ENCODE results near the gene C2CD3. TPM values are rescaled to one million over a fixed set of nuclear protein-coding genes. Genes with fewer than 3 reads are reported as not detected.

The C2CD3 gene
- total RNA-seq, 1 donor from 2014 or later: 25.2 TPM

DNA sequence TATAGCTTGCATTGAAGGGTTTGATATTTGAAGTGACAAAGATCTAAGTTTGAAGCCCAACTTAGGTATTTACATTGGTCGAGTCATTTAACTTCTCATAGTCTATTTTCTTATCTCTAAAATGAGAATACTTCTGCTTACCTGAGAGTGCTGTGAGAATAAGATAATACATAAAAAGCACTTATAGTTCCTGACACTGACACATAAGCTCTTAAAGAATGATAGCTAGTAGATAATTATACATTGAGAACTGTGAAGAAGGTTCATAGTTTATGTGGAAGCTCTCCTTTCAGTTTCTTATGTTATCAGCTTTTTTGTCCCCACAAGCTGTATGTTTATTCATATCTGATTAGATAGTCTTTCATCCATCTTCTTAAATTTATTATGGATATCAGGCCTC, 5.1 kb upstream of the C2CD3 start:
- no peak for DNase-seq (ENCODE audit: extremely low spot score, unreplicated experiment)
- no peak overlapping the region for H3K27ac Mint-ChIP-seq (ENCODE audit: unreplicated experiment)
- H3K9me3 Mint-ChIP-seq (ENCODE audit: unreplicated experiment): no peaks in the 10 kb centered on the region
- no peak overlapping the region for H3K4me3 Mint-ChIP-seq (ENCODE audit: unreplicated experiment)
- peaks cover 15% of the 10 kb centered on the region for H3K4me1 Mint-ChIP-seq (ENCODE audit: unreplicated experiment)
- TF ChIP-seq, protein P1, sequence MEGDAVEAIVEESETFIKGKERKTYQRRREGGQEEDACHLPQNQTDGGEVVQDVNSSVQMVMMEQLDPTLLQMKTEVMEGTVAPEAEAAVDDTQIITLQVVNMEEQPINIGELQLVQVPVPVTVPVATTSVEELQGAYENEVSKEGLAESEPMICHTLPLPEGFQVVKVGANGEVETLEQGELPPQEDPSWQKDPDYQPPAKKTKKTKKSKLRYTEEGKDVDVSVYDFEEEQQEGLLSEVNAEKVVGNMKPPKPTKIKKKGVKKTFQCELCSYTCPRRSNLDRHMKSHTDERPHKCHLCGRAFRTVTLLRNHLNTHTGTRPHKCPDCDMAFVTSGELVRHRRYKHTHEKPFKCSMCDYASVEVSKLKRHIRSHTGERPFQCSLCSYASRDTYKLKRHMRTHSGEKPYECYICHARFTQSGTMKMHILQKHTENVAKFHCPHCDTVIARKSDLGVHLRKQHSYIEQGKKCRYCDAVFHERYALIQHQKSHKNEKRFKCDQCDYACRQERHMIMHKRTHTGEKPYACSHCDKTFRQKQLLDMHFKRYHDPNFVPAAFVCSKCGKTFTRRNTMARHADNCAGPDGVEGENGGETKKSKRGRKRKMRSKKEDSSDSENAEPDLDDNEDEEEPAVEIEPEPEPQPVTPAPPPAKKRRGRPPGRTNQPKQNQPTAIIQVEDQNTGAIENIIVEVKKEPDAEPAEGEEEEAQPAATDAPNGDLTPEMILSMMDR (IDR thresholded peaks at IDR 0.05): no peak
- peaks cover 7% of the 10 kb centered on the region for H3K36me3 Mint-ChIP-seq (ENCODE audit: unreplicated experiment)
- H3K27me3 Mint-ChIP-seq (ENCODE audit: unreplicated experiment): no peaks in the 10 kb centered on the region

DNA sequence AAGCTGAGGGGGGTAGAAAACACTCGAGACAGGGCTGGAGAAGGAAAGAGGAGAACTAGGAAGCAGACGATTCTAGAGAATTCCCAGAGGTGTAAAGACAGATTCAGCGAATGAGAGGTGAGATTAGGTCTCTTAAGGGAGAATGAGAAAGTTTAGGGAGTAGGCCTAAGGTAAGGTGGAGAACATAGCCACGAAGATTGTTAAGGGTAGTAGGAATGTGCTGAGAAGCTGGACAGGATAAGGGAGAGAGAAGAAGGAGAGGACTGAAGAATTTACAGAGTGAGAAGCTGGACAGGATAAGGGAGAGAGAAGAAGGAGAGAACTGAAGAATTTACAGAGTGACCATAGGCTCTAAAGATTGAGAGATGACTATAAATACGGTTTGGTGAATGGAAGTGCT, 1.2 kb upstream of the C2CD3 start:
- Mint-ChIP-seq H3K27ac (ENCODE audit: unreplicated experiment) (no peak overlapping the region), H3K4me1 (ENCODE audit: unreplicated experiment) (peaks cover 10% of the 10 kb centered on the region), H3K9me3 (ENCODE audit: unreplicated experiment) (no peaks in the 10 kb centered on the region), H3K36me3 (ENCODE audit: unreplicated experiment) (peaks cover 12% of the 10 kb centered on the region), H3K4me3 (ENCODE audit: unreplicated experiment) (no peak overlapping the region), H3K27me3 (ENCODE audit: unreplicated experiment) (no peaks in the 10 kb centered on the region)
- no peak for DNase-seq (ENCODE audit: extremely low spot score, unreplicated experiment)
- TF ChIP-seq, protein P1 (IDR thresholded peaks at IDR 0.05): no peak

DNA sequence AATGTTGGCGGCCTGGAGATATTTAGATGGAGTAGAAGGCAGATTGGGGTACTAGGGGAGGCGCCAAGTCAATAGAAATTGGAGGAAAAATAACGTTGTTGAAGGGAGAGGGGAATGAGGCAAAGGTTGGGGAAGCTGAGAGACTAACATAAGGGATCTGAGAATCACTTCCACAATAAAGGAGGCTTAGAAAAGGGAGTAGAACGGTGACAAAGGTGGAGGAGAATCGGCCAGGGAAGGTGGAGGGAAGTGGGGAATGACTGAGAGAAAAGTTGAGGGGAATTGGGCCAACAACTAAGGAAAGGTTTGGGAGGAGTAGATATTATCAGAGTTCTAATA, 797 bp upstream of the C2CD3 start:
- peaks cover 10% of the 10 kb centered on the region for H3K4me1 Mint-ChIP-seq (ENCODE audit: unreplicated experiment)

DNA sequence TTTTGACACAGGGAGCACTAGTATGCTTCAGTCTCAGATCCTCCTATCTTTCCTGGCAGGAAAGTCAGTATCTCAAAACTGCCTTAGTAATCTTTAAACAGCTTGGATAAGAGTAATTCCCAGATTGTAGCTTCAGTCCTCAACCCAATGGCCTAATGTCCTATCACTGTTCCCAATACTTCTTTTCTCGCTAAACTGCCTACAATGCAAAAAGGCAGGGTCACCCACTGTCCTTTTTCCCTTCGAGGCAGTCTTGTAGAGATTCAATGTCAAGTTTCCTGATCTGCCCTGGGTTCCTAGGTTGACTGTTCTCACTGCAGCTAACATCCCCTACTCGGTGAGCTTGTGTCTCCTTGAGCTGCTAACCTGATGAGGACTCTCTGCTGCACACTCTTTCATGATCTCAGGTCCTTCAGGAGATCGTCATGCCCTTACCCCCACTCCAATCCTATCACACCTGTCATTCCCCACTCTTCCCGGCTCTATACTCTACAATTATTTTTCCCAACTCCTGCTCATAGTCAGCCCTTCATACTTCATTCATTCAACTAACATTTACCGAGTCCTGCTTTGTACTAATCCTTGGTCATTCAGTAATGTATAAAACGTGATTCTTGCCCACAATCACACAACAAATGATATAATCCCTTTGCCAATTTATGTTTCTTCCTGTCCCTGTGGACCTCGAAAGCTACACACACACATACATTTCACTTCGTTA, 904 bp downstream of the C2CD3 start:
- H3K27me3 Mint-ChIP-seq (ENCODE audit: unreplicated experiment): no peaks in the 10 kb centered on the region
- H3K4me3 Mint-ChIP-seq (ENCODE audit: unreplicated experiment): no peak overlapping the region
- H3K9me3 Mint-ChIP-seq (ENCODE audit: unreplicated experiment): no peaks in the 10 kb centered on the region
- no peak overlapping the region for H3K27ac Mint-ChIP-seq (ENCODE audit: unreplicated experiment)
- peaks cover 20% of the 10 kb centered on the region for H3K36me3 Mint-ChIP-seq (ENCODE audit: unreplicated experiment)
- no peak for DNase-seq (ENCODE audit: extremely low spot score, unreplicated experiment)
- peaks cover 10% of the 10 kb centered on the region for H3K4me1 Mint-ChIP-seq (ENCODE audit: unreplicated experiment)
- TF ChIP-seq, protein P1 (IDR thresholded peaks at IDR 0.05): no peak

More for the DNA sequence above, 797 bp upstream of the C2CD3 start:
- Mint-ChIP-seq H3K9me3 (ENCODE audit: unreplicated experiment) (no peaks in the 10 kb centered on the region), H3K4me3 (ENCODE audit: unreplicated experiment) (no peak overlapping the region), H3K27me3 (ENCODE audit: unreplicated experiment) (no peaks in the 10 kb centered on the region), H3K27ac (ENCODE audit: unreplicated experiment) (no peak overlapping the region), H3K36me3 (ENCODE audit: unreplicated experiment) (peaks cover 15% of the 10 kb centered on the region)
- DNase-seq (ENCODE audit: extremely low spot score, unreplicated experiment): no peak
- TF ChIP-seq, protein P1 (IDR thresholded peaks at IDR 0.05): no peak

DNA sequence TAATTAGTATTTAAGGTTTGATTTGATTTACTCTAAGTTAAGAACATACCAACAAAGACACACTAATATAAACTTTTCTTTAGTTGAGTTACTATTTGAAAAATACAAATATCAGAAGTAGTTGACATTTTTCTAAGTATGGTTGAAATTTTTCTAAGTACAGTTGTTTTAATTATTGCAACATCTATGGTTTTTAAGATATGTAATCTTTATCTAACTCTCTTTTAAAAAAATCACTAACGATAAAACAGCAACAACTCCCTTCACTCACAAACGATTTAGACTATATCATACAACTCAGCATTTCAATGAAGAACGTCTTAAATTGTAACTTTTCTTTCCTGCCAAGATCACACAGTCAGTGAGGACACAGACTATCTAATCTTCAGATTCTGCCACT, 2.0 kb downstream of the C2CD3 start:
- DNase-seq (ENCODE audit: extremely low spot score, unreplicated experiment): no peak
- no peak overlapping the region for H3K4me3 Mint-ChIP-seq (ENCODE audit: unreplicated experiment)
- peaks cover 3% of the 10 kb centered on the region for H3K4me1 Mint-ChIP-seq (ENCODE audit: unreplicated experiment)
- H3K9me3 Mint-ChIP-seq (ENCODE audit: unreplicated experiment): no peaks in the 10 kb centered on the region
- H3K27ac Mint-ChIP-seq (ENCODE audit: unreplicated experiment): no peak overlapping the region
- peaks cover 16% of the 10 kb centered on the region for H3K36me3 Mint-ChIP-seq (ENCODE audit: unreplicated experiment)
- TF ChIP-seq, protein P1 (IDR thresholded peaks at IDR 0.05): no peak
- no peaks in the 10 kb centered on the region for H3K27me3 Mint-ChIP-seq (ENCODE audit: unreplicated experiment)

All from osteocyte (in vitro differentiated cells).